ENCODE measurements around the gene EHD1. TPM values are rescaled to one million over a fixed set of nuclear protein-coding genes. Genes with fewer than 3 reads are reported as not detected.
A peak's percentile ranks its signal among the peaks of the same experiment; 100 is the strongest.

EHD1 gene
- total and polyA plus RNA-seq, 9 of the 15 experiments (the other 6 are each of a cell fraction or from before 2014, with no cell fraction given), result 0.46 to 65.0 (median 16.4) TPM

- no peak for TF ChIP-seq FOXK1 (CRISPR knock-in tag; IDR thresholded peaks at IDR 0.05; ENCODE audit: borderline replicate concordance)
- TF ChIP-seq GTF2B (IDR thresholded peaks at IDR 0.05; ENCODE audit: extremely low read depth, insufficient read length), result no peak
- TF ChIP-seq ZNF592 (IDR thresholded peaks at IDR 0.05), result no peak
- TF ChIP-seq PCBP2 (IDR thresholded peaks at IDR 0.05; ENCODE audit: low read depth, low read length, poor library complexity, severe bottlenecking), result no peak
- no peak for TF ChIP-seq TAF7 (tag; IDR thresholded peaks at IDR 0.05)
- TF ChIP-seq ELK1 (CRISPR knock-in tag; IDR thresholded peaks at IDR 0.05), result no peak
- TF ChIP-seq ZNF232 (CRISPR knock-in tag; IDR thresholded peaks at IDR 0.05), result no peak
- no peak for TF ChIP-seq E2F4 (CRISPR knock-in tag; IDR thresholded peaks at IDR 0.05; ENCODE audit: low read depth)
- no peak for TF ChIP-seq NFIX (CRISPR knock-in tag; IDR thresholded peaks at IDR 0.05; ENCODE audit: low read depth)
- 0 out of 2 replicates have a peak, but pooled peaks have one; percentile 36 for TF ChIP-seq SNIP1 (IDR thresholded peaks at IDR 0.05; ENCODE audit: low read depth)
- TF ChIP-seq SP1 (CRISPR knock-in tag; IDR thresholded peaks at IDR 0.05), result no peak; the same call in 1 of the 2 replicates
- peak; percentile 59 for TF ChIP-seq BRD9 (IDR thresholded peaks at IDR 0.05; ENCODE audit: low read depth, partially characterized antibody)
- TF ChIP-seq TCF3 (CRISPR knock-in tag; IDR thresholded peaks at IDR 0.05), result no peak
- TF ChIP-seq SMAD3 (CRISPR knock-in tag; conservative IDR thresholded peaks at IDR 0.05), result no peak
- peak; percentile 100 for TF ChIP-seq BCOR (IDR thresholded peaks at IDR 0.05)
- no peak for TF ChIP-seq ZEB2 (IDR thresholded peaks at IDR 0.05)
- no peak for TF ChIP-seq CREB5 (CRISPR knock-in tag; IDR thresholded peaks at IDR 0.05)
- peak; percentile 62; the same call in 1 of the 2 replicates for TF ChIP-seq SMARCE1 (IDR thresholded peaks at IDR 0.05)
- TF ChIP-seq DIDO1 (tag; IDR thresholded peaks at IDR 0.05; ENCODE audit: low read depth), result no peak
Observed at GRCh38 chr11:64845129-64845775, 33.2 kb downstream of the EHD1 start (continued).

Measured in K562 (cell line).